K562 (cell line): ENCODE results near the gene HAUS5. TPM values are rescaled to one million over a fixed set of nuclear protein-coding genes. Genes with fewer than 3 reads are reported as not detected.
A peak's percentile ranks its signal among the peaks of the same experiment; 100 is the strongest.

Source experiments
- ARID2 ChIP-seq: fragments of 450-650 bp; IDR thresholded peaks from 2 replicates; pipeline ENCODE4 v1.6.1; 2017; ENCODE audit warnings: antibody characterized with exemption, mild to moderate bottlenecking
- BCL6 ChIP-seq: fragments of 250-450 bp; sonication (Bioruptor Pico); IDR thresholded peaks from 2 replicates; pipeline ENCODE4 v1.4.0; 2020
- CAMTA2 ChIP-seq: fragments of 250-450 bp; sonication (Bioruptor Pico); conservative IDR thresholded peaks from 2 replicates; pipeline ENCODE4 v1.5.1; 2022
- CC2D1A ChIP-seq: fragments of 450-650 bp; IDR thresholded peaks from 2 replicates; pipeline ENCODE4 v1.6.1; 2017; ENCODE audit warnings: mild to moderate bottlenecking
- ETS2 ChIP-seq: IDR thresholded peaks from 2 replicates; pipeline ENCODE4 v1.6.1; 2016; ENCODE audit warnings: borderline replicate concordance, missing genetic modification characterization, mild to moderate bottlenecking, moderate library complexity, missing compliant biosample characterization; ENCODE audit not compliant: poor library complexity, severe bottlenecking
- GABPA ChIP-seq: fragments of 200-800 bp; sonication (Bioruptor generic); conservative IDR thresholded peaks from 2 replicates; pipeline ENCODE4 v1.6.1; 2016; ENCODE audit warnings: low read depth, missing genetic modification characterization, missing compliant biosample characterization
- GATAD2B ChIP-seq: fragments of 450-650 bp; IDR thresholded peaks from 2 replicates; pipeline ENCODE4 v1.6.1; 2017; ENCODE audit warnings: mild to moderate bottlenecking, borderline replicate concordance
- HNRNPUL1 ChIP-seq: fragments of 200-400 bp; formaldehyde crosslinking; IDR thresholded peaks from 2 replicates; pipeline ENCODE4 v1.6.1; 2017; ENCODE audit warnings: low read length
- JUN ChIP-seq, 2 experiments: sonication (generic) in 1 of 2; formaldehyde crosslinking in 1 of 2; IDR thresholded peaks; 2 replicates each; pipeline versions ENCODE4 v1.6.1 to v1.8.0; 2012 to 2022; ENCODE audit warnings: borderline replicate concordance in 2 of 2, mild to moderate bottlenecking in 2 of 2, improper control_type of control experiment in 1 of 2, low read depth in 1 of 2, low read length in 1 of 2, missing genetic modification reagents in 1 of 2
- KLF1 ChIP-seq: fragments of 450-650 bp; IDR thresholded peaks from 2 replicates; pipeline ENCODE4 v1.6.1; 2016; ENCODE audit warnings: missing genetic modification characterization, missing compliant biosample characterization
- KLF10 ChIP-seq: fragments of 250-450 bp; sonication (Bioruptor Pico); IDR thresholded peaks from 2 replicates; pipeline ENCODE4 v1.6.1; 2021; ENCODE audit warnings: matching md5 sums
- KLF16 ChIP-seq: IDR thresholded peaks from 2 replicates; pipeline ENCODE4 v1.6.1; 2016; ENCODE audit warnings: antibody characterized with exemption
- MECOM ChIP-seq: fragments of 250-450 bp; sonication (Bioruptor Pico); IDR thresholded peaks from 2 replicates; pipeline ENCODE4 v1.8.0; 2022; ENCODE audit warnings: inconsistent platforms
- PHTF2 ChIP-seq: fragments of 250-450 bp; sonication (Bioruptor Pico); IDR thresholded peaks from 2 replicates; pipeline ENCODE4 v1.5.0; 2021; ENCODE audit warnings: mild to moderate bottlenecking
- PTBP1 ChIP-seq: fragments of 200-400 bp; formaldehyde crosslinking; IDR thresholded peaks from 2 replicates; pipeline ENCODE4 v1.6.1; 2017; ENCODE audit warnings: low read depth, low read length
- RBFOX2 ChIP-seq: fragments of 200-400 bp; formaldehyde crosslinking; IDR thresholded peaks from 2 replicates; pipeline ENCODE4 v1.6.1; 2017; ENCODE audit warnings: low read depth, mild to moderate bottlenecking, low read length, moderate library complexity
- RCOR1 ChIP-seq, 2 experiments: IDR thresholded peaks; 2 replicates each; pipeline ENCODE4 v1.6.1; 2012; ENCODE audit warnings: low read depth in 2 of 2, low read length in 2 of 2, borderline replicate concordance in 1 of 2, improper control_type of control experiment in 1 of 2
- SIRT6 ChIP-seq: IDR thresholded peaks from one replicate; pipeline ENCODE4 v1.6.1; 2012; ENCODE audit warnings: low read depth, mild to moderate bottlenecking, control low read depth, inconsistent platforms, low read length, moderate library complexity
- TFAM ChIP-seq: fragments of 250-450 bp; sonication (Bioruptor Pico); conservative IDR thresholded peaks from 2 replicates; pipeline ENCODE4 v1.5.0; 2021; ENCODE audit warnings: mild to moderate bottlenecking, moderate library complexity
- ZNF3 ChIP-seq: fragments of 250-450 bp; sonication (Bioruptor Pico); IDR thresholded peaks from 2 replicates; pipeline ENCODE4 v1.5.0; 2021; ENCODE audit warnings: mild to moderate bottlenecking, moderate library complexity
- ZNF311 ChIP-seq: fragments of 250-450 bp; sonication (Bioruptor Pico); IDR thresholded peaks from 2 replicates; pipeline ENCODE4 v1.4.0; 2020; ENCODE audit warnings: mild to moderate bottlenecking, moderate library complexity
- ZNF324 ChIP-seq: fragments of 250-450 bp; sonication (Bioruptor Pico); IDR thresholded peaks from 2 replicates; pipeline ENCODE4 v1.4.0; 2020; ENCODE audit warnings: mild to moderate bottlenecking
- ZNF431 ChIP-seq: sonication (generic); formaldehyde crosslinking; IDR thresholded peaks from 2 replicates; pipeline ENCODE4 v1.8.0; 2022; ENCODE audit warnings: mild to moderate bottlenecking, missing genetic modification reagents
- polyA plus RNA-seq, 8 experiments: library from polyadenylated mRNA; depleted of rRNA in 4 of 8; stranded (reverse) in 5 of 8; unstranded in 3 of 8; fragments of >200 nt; fragmentation: Nextera tagmentation in 2 of 8; fragmentation: Illumina TruSeq in 1 of 8; extraction: Ambion mirVana in 2 of 8; extraction: Trizol in 1 of 8; gene quantifications; 2 replicates each; pipeline versions ENCODE4 v1.2.1 to v1.2.3, GENCODE V29; 2011 to 2014; ENCODE audit warnings: inconsistent platforms in 1 of 8, missing spikeins in 1 of 8
- total RNA-seq, 7 experiments: library from RNA; depleted of rRNA in 6 of 7; stranded (reverse); fragments of >200 nt in 6 of 7; fragmentation: Illumina TruSeq in 2 of 7; extraction: Trizol in 2 of 7; gene quantifications; 2 replicates each; pipeline versions ENCODE4 v1.2.1 to v1.2.3, GENCODE V29; 2011 to 2021; ENCODE audit warnings: low replicate concordance in 1 of 7
- TF ChIP-seq, protein P1 (sequence below): fragments of 150-350 bp; IDR thresholded peaks from 2 replicates; pipeline ENCODE4 v1.6.1; 2014; ENCODE audit warnings: low read depth, mild to moderate bottlenecking, low read length, borderline replicate concordance
- TF ChIP-seq, protein P2 (sequence below): fragments of 250-450 bp; sonication (Bioruptor Pico); IDR thresholded peaks from 2 replicates; pipeline ENCODE4 v1.9.0; 2021; ENCODE audit warnings: mild to moderate bottlenecking
- TF ChIP-seq, protein P3 (sequence below): sonication (generic); formaldehyde crosslinking; IDR thresholded peaks from 2 replicates; pipeline ENCODE4 v1.8.0; 2022; ENCODE audit warnings: mild to moderate bottlenecking, low read depth, missing genetic modification reagents

The HAUS5 gene
- total and polyA plus RNA-seq, 9 of the 15 experiments (the other 6 are each of a cell fraction or from before 2014, with no cell fraction given), result 3.5 to 41.3 (median 14.2) TPM

DNA sequence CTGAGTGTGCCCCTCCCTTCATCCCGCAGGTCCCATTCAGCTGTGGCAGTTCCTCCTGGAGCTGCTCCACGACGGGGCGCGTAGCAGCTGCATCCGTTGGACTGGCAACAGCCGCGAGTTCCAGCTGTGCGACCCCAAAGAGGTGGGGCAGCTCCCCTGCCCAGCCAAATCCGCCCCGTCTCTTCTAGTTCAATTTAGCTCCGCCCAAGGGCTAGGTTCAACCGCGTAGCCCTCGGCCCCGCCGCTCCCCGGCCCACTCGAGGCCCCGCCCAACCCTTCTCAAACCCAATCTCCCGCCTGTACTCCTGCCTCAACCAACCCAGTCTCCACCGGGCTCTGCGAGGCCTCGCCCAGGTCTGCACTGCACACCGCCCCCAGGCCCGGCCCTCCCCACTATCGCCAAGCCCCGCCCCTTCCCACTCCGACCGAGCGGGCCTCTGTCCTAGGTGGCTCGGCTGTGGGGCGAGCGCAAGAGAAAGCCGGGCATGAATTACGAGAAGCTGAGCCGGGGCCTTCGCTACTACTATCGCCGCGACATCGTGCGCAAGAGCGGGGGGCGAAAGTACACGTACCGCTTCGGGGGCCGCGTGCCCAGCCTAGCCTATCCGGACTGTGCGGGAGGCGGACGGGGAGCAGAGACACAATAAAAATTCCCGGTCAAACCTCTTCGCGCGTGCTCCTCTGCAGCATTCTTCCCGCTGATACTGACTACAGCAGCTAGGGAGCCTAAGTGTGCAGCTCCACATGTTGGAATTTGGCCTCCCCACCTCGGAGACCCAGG is 31.9 kb downstream of the HAUS5 start (continued):
- TF ChIP-seq, protein P1, sequence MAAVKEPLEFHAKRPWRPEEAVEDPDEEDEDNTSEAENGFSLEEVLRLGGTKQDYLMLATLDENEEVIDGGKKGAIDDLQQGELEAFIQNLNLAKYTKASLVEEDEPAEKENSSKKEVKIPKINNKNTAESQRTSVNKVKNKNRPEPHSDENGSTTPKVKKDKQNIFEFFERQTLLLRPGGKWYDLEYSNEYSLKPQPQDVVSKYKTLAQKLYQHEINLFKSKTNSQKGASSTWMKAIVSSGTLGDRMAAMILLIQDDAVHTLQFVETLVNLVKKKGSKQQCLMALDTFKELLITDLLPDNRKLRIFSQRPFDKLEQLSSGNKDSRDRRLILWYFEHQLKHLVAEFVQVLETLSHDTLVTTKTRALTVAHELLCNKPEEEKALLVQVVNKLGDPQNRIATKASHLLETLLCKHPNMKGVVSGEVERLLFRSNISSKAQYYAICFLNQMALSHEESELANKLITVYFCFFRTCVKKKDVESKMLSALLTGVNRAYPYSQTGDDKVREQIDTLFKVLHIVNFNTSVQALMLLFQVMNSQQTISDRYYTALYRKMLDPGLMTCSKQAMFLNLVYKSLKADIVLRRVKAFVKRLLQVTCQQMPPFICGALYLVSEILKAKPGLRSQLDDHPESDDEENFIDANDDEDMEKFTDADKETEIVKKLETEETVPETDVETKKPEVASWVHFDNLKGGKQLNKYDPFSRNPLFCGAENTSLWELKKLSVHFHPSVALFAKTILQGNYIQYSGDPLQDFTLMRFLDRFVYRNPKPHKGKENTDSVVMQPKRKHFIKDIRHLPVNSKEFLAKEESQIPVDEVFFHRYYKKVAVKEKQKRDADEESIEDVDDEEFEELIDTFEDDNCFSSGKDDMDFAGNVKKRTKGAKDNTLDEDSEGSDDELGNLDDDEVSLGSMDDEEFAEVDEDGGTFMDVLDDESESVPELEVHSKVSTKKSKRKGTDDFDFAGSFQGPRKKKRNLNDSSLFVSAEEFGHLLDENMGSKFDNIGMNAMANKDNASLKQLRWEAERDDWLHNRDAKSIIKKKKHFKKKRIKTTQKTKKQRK, result no peak
- no peak for TF ChIP-seq ETS2
- TF ChIP-seq ZNF324 (CRISPR knock-in tag), result no peak
- 0 out of 4 replicates have a peak, but pooled peaks of 1 of the 2 experiments have one; percentile 4 for TF ChIP-seq RCOR1 (IDR thresholded peaks at IDR 0.05; ENCODE audit: borderline replicate concordance in 1 of 2, low read depth in 2 of 2, low read length in 2 of 2)
- TF ChIP-seq ZNF431, result no peak
- no peak for TF ChIP-seq PTBP1
- 0 out of 2 replicates have a peak, but pooled peaks have one; percentile 12 for TF ChIP-seq MECOM (CRISPR knock-in tag)
- no peak for TF ChIP-seq ZNF3
- TF ChIP-seq ZNF311 (CRISPR knock-in tag), result no peak
- no peak for TF ChIP-seq CAMTA2 (CRISPR knock-in tag)
- TF ChIP-seq RBFOX2, result peak; percentile 55; the same call in 1 of the 2 replicates
- TF ChIP-seq KLF1 (tag), result no peak
- TF ChIP-seq KLF16, result no peak
- TF ChIP-seq, protein P2, sequence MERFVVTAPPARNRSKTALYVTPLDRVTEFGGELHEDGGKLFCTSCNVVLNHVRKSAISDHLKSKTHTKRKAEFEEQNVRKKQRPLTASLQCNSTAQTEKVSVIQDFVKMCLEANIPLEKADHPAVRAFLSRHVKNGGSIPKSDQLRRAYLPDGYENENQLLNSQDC (CRISPR knock-in tag), result no peak
- no peak for TF ChIP-seq HNRNPUL1
- TF ChIP-seq PHTF2 (CRISPR knock-in tag), result no peak
- TF ChIP-seq BCL6, result no peak
- TF ChIP-seq SIRT6, result no peak
- no peak for TF ChIP-seq ARID2
- no peak for TF ChIP-seq TFAM (CRISPR knock-in tag)
- TF ChIP-seq, protein P3, sequence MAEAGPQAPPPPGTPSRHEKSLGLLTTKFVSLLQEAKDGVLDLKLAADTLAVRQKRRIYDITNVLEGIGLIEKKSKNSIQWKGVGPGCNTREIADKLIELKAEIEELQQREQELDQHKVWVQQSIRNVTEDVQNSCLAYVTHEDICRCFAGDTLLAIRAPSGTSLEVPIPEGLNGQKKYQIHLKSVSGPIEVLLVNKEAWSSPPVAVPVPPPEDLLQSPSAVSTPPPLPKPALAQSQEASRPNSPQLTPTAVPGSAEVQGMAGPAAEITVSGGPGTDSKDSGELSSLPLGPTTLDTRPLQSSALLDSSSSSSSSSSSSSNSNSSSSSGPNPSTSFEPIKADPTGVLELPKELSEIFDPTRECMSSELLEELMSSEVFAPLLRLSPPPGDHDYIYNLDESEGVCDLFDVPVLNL (CRISPR knock-in tag), result no peak
- no peak for TF ChIP-seq JUN (IDR thresholded peaks at IDR 0.05; ENCODE audit: borderline replicate concordance, low read depth, low read length)
- TF ChIP-seq JUN (CRISPR knock-in tag; IDR thresholded peaks at IDR 0.05; ENCODE audit: borderline replicate concordance), result no peak
- TF ChIP-seq CC2D1A, result no peak
- TF ChIP-seq KLF10 (CRISPR knock-in tag), result no peak
- no peak for TF ChIP-seq GABPA (tag)
- TF ChIP-seq GATAD2B, result no peak
